ENCODE results near the gene KAT2B. TPM values are rescaled to one million over a fixed set of nuclear protein-coding genes. Genes with fewer than 3 reads are reported as not detected.
A peak's percentile ranks its signal among the peaks of the same experiment; 100 is the strongest.

The KAT2B gene
- total RNA-seq, 1 donor from 2014 or later = 8.1 TPM

DNA sequence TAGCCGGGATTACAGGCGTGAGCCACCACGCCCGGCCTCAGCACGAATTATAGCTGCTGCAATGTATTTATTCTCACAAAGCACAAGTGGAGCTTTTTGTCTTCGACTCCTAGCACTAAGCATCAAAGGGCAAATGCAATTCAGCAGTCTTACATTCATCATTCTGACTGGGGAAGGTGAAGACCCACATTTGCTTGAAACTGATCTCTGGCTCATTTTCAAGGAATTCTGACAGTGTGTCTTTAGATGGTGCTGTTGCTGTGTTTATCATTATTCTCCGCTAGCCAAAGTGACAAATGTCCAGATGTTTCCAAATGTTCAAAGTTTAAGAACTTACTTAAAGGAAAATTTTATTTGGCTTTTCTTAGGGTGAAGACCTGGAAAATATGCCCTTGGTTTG is 89.9 kb downstream of the KAT2B start:
- no peak overlapping the region for H3K4me3 Mint-ChIP-seq (ENCODE audit: unreplicated experiment)
- no peak overlapping the region for H3K27ac Mint-ChIP-seq (ENCODE audit: unreplicated experiment)
- H3K27me3 Mint-ChIP-seq (ENCODE audit: low read depth) = no peaks in the 10 kb centered on the region
- H3K4me1 Mint-ChIP-seq (ENCODE audit: low read depth) = no peaks in the 10 kb centered on the region
- peaks cover 11% of the 10 kb centered on the region for H3K36me3 Mint-ChIP-seq (ENCODE audit: low read depth)
- no peak for DNase-seq (ENCODE audit: low spot score)
- TF ChIP-seq, protein P1, sequence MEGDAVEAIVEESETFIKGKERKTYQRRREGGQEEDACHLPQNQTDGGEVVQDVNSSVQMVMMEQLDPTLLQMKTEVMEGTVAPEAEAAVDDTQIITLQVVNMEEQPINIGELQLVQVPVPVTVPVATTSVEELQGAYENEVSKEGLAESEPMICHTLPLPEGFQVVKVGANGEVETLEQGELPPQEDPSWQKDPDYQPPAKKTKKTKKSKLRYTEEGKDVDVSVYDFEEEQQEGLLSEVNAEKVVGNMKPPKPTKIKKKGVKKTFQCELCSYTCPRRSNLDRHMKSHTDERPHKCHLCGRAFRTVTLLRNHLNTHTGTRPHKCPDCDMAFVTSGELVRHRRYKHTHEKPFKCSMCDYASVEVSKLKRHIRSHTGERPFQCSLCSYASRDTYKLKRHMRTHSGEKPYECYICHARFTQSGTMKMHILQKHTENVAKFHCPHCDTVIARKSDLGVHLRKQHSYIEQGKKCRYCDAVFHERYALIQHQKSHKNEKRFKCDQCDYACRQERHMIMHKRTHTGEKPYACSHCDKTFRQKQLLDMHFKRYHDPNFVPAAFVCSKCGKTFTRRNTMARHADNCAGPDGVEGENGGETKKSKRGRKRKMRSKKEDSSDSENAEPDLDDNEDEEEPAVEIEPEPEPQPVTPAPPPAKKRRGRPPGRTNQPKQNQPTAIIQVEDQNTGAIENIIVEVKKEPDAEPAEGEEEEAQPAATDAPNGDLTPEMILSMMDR (IDR thresholded peaks at IDR 0.05) = peak; percentile 18
- H3K9me3 Mint-ChIP-seq (ENCODE audit: low read depth) = no peaks in the 10 kb centered on the region

DNA sequence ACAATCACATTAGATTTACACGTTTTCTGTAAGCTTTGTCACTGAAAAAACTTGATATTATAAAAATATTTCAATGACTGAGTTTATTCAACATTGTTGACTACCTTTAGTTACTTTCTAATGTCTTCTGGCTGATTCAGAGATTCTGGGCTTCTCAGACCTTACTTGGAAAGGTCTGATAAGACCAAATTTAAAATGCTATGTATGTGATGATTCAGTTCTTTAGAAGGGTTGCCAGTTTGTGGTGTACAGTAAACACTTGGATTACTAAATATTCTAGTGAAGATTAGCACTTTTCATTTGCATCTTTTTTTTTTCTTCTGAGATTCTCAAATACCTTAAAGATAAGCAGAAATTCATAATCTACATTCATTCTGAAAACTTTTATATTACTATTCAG is 96.0 kb downstream of the KAT2B start:
- H3K36me3 Mint-ChIP-seq (ENCODE audit: low read depth) = peaks cover 6% of the 10 kb centered on the region
- no peak overlapping the region for H3K27ac Mint-ChIP-seq (ENCODE audit: unreplicated experiment)

DNA sequence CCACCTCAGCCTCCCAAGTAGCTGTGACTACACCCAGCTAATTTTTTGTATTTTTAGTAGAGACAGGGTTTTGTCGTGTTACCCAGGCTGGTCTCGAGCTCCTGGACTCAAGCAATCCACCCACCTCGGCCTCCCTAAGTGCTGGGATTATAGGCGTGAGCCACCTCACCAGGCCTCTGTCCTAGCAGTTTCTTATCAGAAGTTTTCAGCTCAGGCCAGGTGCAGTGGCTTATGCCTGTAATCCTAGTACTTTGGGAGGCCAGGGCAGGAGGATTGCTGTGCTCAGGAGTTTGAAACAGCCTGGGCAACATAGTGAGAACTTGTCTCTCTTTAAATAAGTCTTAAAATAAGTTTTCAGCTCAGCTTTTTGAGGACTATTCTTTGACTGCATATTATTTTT is 97.4 kb downstream of the KAT2B start:
- peaks cover 9% of the 10 kb centered on the region for H3K36me3 Mint-ChIP-seq (ENCODE audit: low read depth)
- H3K9me3 Mint-ChIP-seq (ENCODE audit: low read depth) = no peaks in the 10 kb centered on the region
- TF ChIP-seq, protein P1 (IDR thresholded peaks at IDR 0.05) = no peak
- H3K27ac Mint-ChIP-seq (ENCODE audit: unreplicated experiment) = no peak overlapping the region
- H3K4me1 Mint-ChIP-seq (ENCODE audit: low read depth) = no peaks in the 10 kb centered on the region
- DNase-seq (ENCODE audit: low spot score) = no peak
- H3K27me3 Mint-ChIP-seq (ENCODE audit: low read depth) = no peaks in the 10 kb centered on the region
- H3K4me3 Mint-ChIP-seq (ENCODE audit: unreplicated experiment) = no peak overlapping the region

More for the DNA sequence above, 96.0 kb downstream of the KAT2B start:
- no peaks in the 10 kb centered on the region for H3K9me3 Mint-ChIP-seq (ENCODE audit: low read depth)
- H3K4me3 Mint-ChIP-seq (ENCODE audit: unreplicated experiment) = no peak overlapping the region
- H3K4me1 Mint-ChIP-seq (ENCODE audit: low read depth) = no peaks in the 10 kb centered on the region
- H3K27me3 Mint-ChIP-seq (ENCODE audit: low read depth) = no peaks in the 10 kb centered on the region
- TF ChIP-seq, protein P1 (IDR thresholded peaks at IDR 0.05) = no peak
- DNase-seq (ENCODE audit: low spot score) = no peak

DNA sequence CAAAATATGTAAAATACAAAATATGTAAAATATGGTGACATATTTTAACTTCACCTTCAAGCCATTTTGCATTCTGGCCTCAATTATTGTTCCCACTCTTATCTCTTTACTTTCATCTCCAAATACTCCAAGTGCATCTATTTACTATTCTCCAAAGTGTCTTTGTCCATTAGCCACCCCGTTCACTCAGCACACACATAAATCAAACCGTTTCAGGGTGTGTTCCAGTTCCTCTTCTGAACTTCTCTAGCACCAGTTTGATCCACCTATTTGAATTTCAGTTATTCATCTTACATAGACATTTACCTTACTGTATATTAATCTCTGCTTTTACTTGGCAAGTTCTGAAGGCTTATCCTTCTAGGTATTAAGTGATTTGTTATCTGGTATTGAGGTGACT is 100.6 kb downstream of the KAT2B start:
- DNase-seq (ENCODE audit: low spot score) = no peak
- TF ChIP-seq, protein P1 (IDR thresholded peaks at IDR 0.05) = no peak
- H3K4me1 Mint-ChIP-seq (ENCODE audit: low read depth) = no peaks in the 10 kb centered on the region
- no peak overlapping the region for H3K27ac Mint-ChIP-seq (ENCODE audit: unreplicated experiment)
- H3K36me3 Mint-ChIP-seq (ENCODE audit: low read depth) = peaks cover 9% of the 10 kb centered on the region
- no peaks in the 10 kb centered on the region for H3K9me3 Mint-ChIP-seq (ENCODE audit: low read depth)
- no peaks in the 10 kb centered on the region for H3K27me3 Mint-ChIP-seq (ENCODE audit: low read depth)
- H3K4me3 Mint-ChIP-seq (ENCODE audit: unreplicated experiment) = no peak overlapping the region

DNA sequence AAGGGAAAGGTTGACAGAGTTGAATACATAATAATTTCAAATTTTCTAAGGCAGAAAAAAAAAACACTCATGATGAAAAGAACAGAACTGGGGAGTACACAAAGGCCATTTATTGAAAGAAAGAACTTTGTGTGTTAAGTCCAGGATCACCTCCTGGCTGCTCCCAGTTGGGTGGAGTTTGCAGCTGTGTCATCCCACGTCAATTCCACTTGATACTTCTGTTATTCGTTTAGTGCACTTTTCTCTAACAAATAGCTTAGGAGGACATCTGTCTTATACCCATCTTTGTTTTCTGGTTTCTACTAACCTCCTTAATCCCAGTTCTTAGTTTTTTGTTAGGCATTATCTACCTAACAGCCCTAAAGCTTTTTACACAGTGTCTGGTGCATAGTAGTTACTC is 101.1 kb downstream of the KAT2B start:
- Mint-ChIP-seq H3K4me3 (ENCODE audit: unreplicated experiment) (no peak overlapping the region), H3K27ac (ENCODE audit: unreplicated experiment) (no peak overlapping the region), H3K36me3 (ENCODE audit: low read depth) (peaks cover 9% of the 10 kb centered on the region), H3K9me3 (ENCODE audit: low read depth) (no peaks in the 10 kb centered on the region), H3K4me1 (ENCODE audit: low read depth) (no peaks in the 10 kb centered on the region), H3K27me3 (ENCODE audit: low read depth) (no peaks in the 10 kb centered on the region)
- TF ChIP-seq, protein P1 (IDR thresholded peaks at IDR 0.05) = no peak
- DNase-seq (ENCODE audit: low spot score) = no peak

Data from chondrocyte (in vitro differentiated cells).